HCT116 (cell line): Measurements from ENCODE around the gene TMEM30A.

ENCODE experiments used
- POLR2A ChIP-seq: IDR thresholded peaks from 2 replicates; pipeline ENCODE4 v1.7.0; 2011; ENCODE audit warnings: borderline replicate concordance; ENCODE audit not compliant: insufficient read depth, insufficient read length; ENCODE audit errors: extremely low read depth
- ZNF274 ChIP-seq: fragments of 200-500 bp; sonication (Bioruptor generic); IDR thresholded peaks from 2 replicates; pipeline ENCODE4 v1.6.1; 2014; ENCODE audit warnings: mild to moderate bottlenecking, low read depth, low read length, inconsistent platforms
- TF ChIP-seq, protein P1 (sequence below): IDR thresholded peaks from 2 replicates; pipeline ENCODE4 v1.6.1; 2012
- TF ChIP-seq, protein P2 (sequence below), 3 experiments: fragments of 200-600 bp in 1 of 3; sonication (generic) in 1 of 3; IDR thresholded peaks in 2 of 3; conservative IDR thresholded peaks in 1 of 3; 2 replicates each; pipeline ENCODE4 v1.5.1; 2012 to 2017; ENCODE audit warnings: low read depth in 2 of 3, low read length in 2 of 3, antibody characterized with exemption in 1 of 3, borderline replicate concordance in 1 of 3, control low read depth in 1 of 3, mild to moderate bottlenecking in 1 of 3, mixed read lengths in 1 of 3, mixed run types in 1 of 3, moderate library complexity in 1 of 3; ENCODE audit not compliant: insufficient read depth in 1 of 3

DNA sequence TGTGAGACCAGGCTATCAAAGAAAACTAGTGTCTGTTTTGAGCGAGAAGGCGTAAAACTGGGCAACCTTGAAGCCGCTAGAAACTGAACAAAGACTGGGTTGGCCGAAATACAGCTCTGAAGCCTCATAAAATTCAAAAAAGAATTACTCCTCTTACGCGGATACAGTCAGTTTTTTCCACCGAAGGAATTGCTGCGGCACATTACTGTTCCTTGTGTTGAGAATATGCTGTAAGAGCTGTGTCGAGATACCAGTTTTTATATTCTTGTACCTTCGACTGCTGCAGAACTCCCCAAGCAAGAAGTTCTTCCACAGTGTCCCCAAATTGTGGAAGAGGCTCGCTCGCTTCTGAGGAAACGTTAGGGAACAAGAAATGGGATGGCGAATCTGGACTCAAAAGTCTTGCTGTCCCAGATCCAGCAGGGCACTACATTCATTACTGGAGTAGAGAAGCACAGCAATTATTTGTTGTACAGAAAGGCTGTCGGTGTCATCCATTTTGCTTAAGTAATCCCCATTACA, 40.5 kb downstream of the TMEM30A start:
- TF ChIP-seq POLR2A = no peak
- TF ChIP-seq, protein P1, sequence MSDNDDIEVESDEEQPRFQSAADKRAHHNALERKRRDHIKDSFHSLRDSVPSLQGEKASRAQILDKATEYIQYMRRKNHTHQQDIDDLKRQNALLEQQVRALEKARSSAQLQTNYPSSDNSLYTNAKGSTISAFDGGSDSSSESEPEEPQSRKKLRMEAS = no peak
- no peak for TF ChIP-seq ZNF274
- TF ChIP-seq, protein P2, sequence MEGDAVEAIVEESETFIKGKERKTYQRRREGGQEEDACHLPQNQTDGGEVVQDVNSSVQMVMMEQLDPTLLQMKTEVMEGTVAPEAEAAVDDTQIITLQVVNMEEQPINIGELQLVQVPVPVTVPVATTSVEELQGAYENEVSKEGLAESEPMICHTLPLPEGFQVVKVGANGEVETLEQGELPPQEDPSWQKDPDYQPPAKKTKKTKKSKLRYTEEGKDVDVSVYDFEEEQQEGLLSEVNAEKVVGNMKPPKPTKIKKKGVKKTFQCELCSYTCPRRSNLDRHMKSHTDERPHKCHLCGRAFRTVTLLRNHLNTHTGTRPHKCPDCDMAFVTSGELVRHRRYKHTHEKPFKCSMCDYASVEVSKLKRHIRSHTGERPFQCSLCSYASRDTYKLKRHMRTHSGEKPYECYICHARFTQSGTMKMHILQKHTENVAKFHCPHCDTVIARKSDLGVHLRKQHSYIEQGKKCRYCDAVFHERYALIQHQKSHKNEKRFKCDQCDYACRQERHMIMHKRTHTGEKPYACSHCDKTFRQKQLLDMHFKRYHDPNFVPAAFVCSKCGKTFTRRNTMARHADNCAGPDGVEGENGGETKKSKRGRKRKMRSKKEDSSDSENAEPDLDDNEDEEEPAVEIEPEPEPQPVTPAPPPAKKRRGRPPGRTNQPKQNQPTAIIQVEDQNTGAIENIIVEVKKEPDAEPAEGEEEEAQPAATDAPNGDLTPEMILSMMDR (IDR thresholded peaks at IDR 0.05 in 2 of 3, conservative IDR thresholded peaks at IDR 0.05 in 1 of 3; ENCODE audit: borderline replicate concordance in 1 of 3, insufficient read depth in 1 of 3, low read depth in 2 of 3, low read length in 2 of 3) = no peak
